ENCODE results near the gene FRMPD3. TPM values are rescaled to one million over a fixed set of nuclear protein-coding genes. Genes with fewer than 3 reads are reported as not detected.
A peak's percentile ranks its signal among the peaks of the same experiment; 100 is the strongest.

Gene FRMPD3
- total RNA-seq, 1 experiment from 2014 or later = 0.20 TPM

GRCh38 chrX:107442914-107443527 is 6.4 kb upstream of the FRMPD3 start:
- CTCF ChIA-PET = no interaction called here
- Histone ChIP-seq H3K9me3 (ENCODE audit: insufficient read depth, low read depth) (no peaks in the 10 kb centered on the region), H2AFZ (no peak overlapping the region), H3K4me2 (peak overlapping the region; percentile 55), H3K79me2 (ENCODE audit: low read depth) (no peaks in the 10 kb centered on the region), H4K20me1 (ENCODE audit: insufficient read depth) (no peaks in the 10 kb centered on the region), H3K27ac (no peak overlapping the region), H3K9me2 (ENCODE audit: insufficient read depth) (no peaks in the 10 kb centered on the region), H3F3A (ENCODE audit: insufficient read depth, low read depth) (no peaks in the 10 kb centered on the region), H3K4me3 (no peak overlapping the region), H3K36me3 (ENCODE audit: low read depth) (no peaks in the 10 kb centered on the region), H3K27me3 (ENCODE audit: insufficient read depth, low read depth) (no peaks in the 10 kb centered on the region), H3K4me1 (replicated peaks; ENCODE audit: insufficient read depth) (peaks cover 51% of the 10 kb centered on the region)
- POLR2A ChIA-PET (ENCODE audit: unreplicated experiment) = no interaction called here
- DNase-seq = peak; percentile 57 to 80
- no peak for TF ChIP-seq EZH2 (IDR thresholded peaks at IDR 0.05; ENCODE audit: low read depth)
- TF ChIP-seq, protein P1, sequence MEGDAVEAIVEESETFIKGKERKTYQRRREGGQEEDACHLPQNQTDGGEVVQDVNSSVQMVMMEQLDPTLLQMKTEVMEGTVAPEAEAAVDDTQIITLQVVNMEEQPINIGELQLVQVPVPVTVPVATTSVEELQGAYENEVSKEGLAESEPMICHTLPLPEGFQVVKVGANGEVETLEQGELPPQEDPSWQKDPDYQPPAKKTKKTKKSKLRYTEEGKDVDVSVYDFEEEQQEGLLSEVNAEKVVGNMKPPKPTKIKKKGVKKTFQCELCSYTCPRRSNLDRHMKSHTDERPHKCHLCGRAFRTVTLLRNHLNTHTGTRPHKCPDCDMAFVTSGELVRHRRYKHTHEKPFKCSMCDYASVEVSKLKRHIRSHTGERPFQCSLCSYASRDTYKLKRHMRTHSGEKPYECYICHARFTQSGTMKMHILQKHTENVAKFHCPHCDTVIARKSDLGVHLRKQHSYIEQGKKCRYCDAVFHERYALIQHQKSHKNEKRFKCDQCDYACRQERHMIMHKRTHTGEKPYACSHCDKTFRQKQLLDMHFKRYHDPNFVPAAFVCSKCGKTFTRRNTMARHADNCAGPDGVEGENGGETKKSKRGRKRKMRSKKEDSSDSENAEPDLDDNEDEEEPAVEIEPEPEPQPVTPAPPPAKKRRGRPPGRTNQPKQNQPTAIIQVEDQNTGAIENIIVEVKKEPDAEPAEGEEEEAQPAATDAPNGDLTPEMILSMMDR (conservative IDR thresholded peaks at IDR 0.05) = no peak
- BruUV-seq (replicated peaks) = no TSS peak
- intact Hi-C loops (cut with micrococcal nuclease; ENCODE audit: unreplicated experiment) = loop anchor here (10.0 kb wide), 1 partner anchor 212 kb away; no protein-coding TSS in a partner anchor

- ChIA-PET CTCF (no interaction called here), POLR2A (ENCODE audit: unreplicated experiment) (no interaction called here)
- peaks cover 37% of the 10 kb centered on the region for H3K4me1 ChIP-seq (replicated peaks; ENCODE audit: insufficient read depth)
- no peaks in the 10 kb centered on the region for H3F3A ChIP-seq (ENCODE audit: insufficient read depth, low read depth)
- H3K79me2 ChIP-seq (ENCODE audit: low read depth) = no peaks in the 10 kb centered on the region
- H3K36me3 ChIP-seq (ENCODE audit: low read depth) = no peaks in the 10 kb centered on the region
- no peaks in the 10 kb centered on the region for H3K27me3 ChIP-seq (ENCODE audit: insufficient read depth, low read depth)
- H3K9me3 ChIP-seq (ENCODE audit: insufficient read depth, low read depth) = no peaks in the 10 kb centered on the region
- no peak overlapping the region for H3K27ac ChIP-seq
- no TSS peak for BruUV-seq (replicated peaks)
- no peak overlapping the region for H3K4me2 ChIP-seq
- no peaks in the 10 kb centered on the region for H3K9me2 ChIP-seq (ENCODE audit: insufficient read depth)
- H4K20me1 ChIP-seq (ENCODE audit: insufficient read depth) = no peaks in the 10 kb centered on the region
- no peak overlapping the region for H2AFZ ChIP-seq
- H3K4me3 ChIP-seq = no peak overlapping the region
- intact Hi-C loops (cut with micrococcal nuclease; ENCODE audit: unreplicated experiment) = loop anchor here (10.0 kb wide), 1 partner anchor 210 kb away; no protein-coding TSS in a partner anchor
- DNase-seq = no peak
- no peak for TF ChIP-seq EZH2 (IDR thresholded peaks at IDR 0.05; ENCODE audit: low read depth)
- TF ChIP-seq, protein P1 (conservative IDR thresholded peaks at IDR 0.05) = no peak
These were observed 4.3 kb upstream of the FRMPD3 start for GRCh38 chrX:107445146-107445545.

DNA sequence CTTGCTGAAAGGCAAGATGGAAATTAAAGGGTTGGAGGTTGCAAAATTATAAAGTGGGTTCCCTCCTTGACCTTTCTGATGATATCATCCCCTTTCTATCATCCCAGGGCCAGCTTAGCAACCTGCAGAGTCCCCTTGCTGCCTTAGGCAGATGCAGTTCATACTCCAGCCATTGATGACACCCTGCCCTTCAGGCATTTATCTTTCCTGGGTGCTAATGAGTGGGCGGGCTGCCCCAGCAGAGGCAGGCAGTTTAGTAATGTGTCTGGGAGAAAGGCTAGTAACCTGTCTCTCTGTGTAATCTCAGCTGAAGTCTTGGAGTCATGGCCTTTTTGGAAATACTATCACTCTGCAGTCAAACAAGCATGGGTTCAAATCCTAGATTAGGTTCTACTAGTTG is 3.8 kb upstream of the FRMPD3 start:
- Histone ChIP-seq H3K27me3 (ENCODE audit: insufficient read depth, low read depth) (no peaks in the 10 kb centered on the region), H3K79me2 (ENCODE audit: low read depth) (no peaks in the 10 kb centered on the region), H3K9me2 (ENCODE audit: insufficient read depth) (no peaks in the 10 kb centered on the region), H3K36me3 (ENCODE audit: low read depth) (no peaks in the 10 kb centered on the region), H2AFZ (no peak overlapping the region), H3K4me2 (no peak overlapping the region; the same call in 1 of the 2 replicates), H3K27ac (no peak overlapping the region), H3F3A (ENCODE audit: insufficient read depth, low read depth) (no peaks in the 10 kb centered on the region), H3K9me3 (ENCODE audit: insufficient read depth, low read depth) (no peaks in the 10 kb centered on the region), H3K4me1 (replicated peaks; ENCODE audit: insufficient read depth) (peaks cover 33% of the 10 kb centered on the region), H4K20me1 (ENCODE audit: insufficient read depth) (no peaks in the 10 kb centered on the region), H3K4me3 (no peak overlapping the region)
- no TSS peak for BruUV-seq (replicated peaks)
- TF ChIP-seq, protein P1 (conservative IDR thresholded peaks at IDR 0.05) = no peak
- no peak for TF ChIP-seq EZH2 (IDR thresholded peaks at IDR 0.05; ENCODE audit: low read depth)
- ChIA-PET POLR2A (ENCODE audit: unreplicated experiment) (no interaction called here), CTCF (no interaction called here)
- DNase-seq = no peak
- intact Hi-C loops (cut with micrococcal nuclease; ENCODE audit: unreplicated experiment) = loop anchor here (10.0 kb wide), 1 partner anchor 209 kb away; no protein-coding TSS in a partner anchor
